Measurements from ENCODE around the gene RALBP1. TPM values are rescaled to one million over a fixed set of nuclear protein-coding genes. Genes with fewer than 3 reads are reported as not detected.

Gene RALBP1
- total and polyA plus RNA-seq, 2 of the 8 experiments (the other 6 are each of a cell fraction or from before 2014, with no cell fraction given), result 40.3 to 67.8 TPM

DNA sequence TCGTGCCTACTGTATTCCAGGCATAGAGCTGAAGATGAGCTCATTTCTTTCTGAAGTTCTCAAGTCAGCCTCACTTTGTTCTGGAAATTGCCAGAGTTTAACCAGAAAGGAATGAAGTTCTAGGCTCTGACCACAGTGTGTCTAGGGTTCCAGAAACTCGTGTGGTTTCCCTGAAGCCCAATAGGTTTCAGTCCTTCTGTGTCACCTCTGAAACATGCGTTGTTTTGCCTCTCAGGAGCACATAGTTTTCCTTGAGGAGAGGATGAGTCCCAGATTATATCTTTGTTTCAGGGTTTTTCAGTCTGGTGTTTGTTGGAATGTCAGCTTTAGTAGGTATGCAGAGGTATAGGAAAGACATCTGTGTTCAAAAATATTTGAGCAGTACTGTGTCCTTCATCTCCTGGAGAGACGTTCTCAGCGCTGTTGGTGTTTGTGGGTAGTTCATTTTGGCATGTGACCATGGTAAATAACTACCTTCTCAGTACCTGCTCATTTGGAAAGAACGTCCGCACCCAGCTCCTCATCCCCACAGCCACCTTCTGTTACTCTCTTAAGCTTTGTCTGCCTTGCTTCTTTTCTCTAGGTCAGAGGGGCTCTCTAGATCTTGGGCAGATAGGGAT is 56.6 kb downstream of the RALBP1 start (continued):
- TF ChIP-seq, protein P1, sequence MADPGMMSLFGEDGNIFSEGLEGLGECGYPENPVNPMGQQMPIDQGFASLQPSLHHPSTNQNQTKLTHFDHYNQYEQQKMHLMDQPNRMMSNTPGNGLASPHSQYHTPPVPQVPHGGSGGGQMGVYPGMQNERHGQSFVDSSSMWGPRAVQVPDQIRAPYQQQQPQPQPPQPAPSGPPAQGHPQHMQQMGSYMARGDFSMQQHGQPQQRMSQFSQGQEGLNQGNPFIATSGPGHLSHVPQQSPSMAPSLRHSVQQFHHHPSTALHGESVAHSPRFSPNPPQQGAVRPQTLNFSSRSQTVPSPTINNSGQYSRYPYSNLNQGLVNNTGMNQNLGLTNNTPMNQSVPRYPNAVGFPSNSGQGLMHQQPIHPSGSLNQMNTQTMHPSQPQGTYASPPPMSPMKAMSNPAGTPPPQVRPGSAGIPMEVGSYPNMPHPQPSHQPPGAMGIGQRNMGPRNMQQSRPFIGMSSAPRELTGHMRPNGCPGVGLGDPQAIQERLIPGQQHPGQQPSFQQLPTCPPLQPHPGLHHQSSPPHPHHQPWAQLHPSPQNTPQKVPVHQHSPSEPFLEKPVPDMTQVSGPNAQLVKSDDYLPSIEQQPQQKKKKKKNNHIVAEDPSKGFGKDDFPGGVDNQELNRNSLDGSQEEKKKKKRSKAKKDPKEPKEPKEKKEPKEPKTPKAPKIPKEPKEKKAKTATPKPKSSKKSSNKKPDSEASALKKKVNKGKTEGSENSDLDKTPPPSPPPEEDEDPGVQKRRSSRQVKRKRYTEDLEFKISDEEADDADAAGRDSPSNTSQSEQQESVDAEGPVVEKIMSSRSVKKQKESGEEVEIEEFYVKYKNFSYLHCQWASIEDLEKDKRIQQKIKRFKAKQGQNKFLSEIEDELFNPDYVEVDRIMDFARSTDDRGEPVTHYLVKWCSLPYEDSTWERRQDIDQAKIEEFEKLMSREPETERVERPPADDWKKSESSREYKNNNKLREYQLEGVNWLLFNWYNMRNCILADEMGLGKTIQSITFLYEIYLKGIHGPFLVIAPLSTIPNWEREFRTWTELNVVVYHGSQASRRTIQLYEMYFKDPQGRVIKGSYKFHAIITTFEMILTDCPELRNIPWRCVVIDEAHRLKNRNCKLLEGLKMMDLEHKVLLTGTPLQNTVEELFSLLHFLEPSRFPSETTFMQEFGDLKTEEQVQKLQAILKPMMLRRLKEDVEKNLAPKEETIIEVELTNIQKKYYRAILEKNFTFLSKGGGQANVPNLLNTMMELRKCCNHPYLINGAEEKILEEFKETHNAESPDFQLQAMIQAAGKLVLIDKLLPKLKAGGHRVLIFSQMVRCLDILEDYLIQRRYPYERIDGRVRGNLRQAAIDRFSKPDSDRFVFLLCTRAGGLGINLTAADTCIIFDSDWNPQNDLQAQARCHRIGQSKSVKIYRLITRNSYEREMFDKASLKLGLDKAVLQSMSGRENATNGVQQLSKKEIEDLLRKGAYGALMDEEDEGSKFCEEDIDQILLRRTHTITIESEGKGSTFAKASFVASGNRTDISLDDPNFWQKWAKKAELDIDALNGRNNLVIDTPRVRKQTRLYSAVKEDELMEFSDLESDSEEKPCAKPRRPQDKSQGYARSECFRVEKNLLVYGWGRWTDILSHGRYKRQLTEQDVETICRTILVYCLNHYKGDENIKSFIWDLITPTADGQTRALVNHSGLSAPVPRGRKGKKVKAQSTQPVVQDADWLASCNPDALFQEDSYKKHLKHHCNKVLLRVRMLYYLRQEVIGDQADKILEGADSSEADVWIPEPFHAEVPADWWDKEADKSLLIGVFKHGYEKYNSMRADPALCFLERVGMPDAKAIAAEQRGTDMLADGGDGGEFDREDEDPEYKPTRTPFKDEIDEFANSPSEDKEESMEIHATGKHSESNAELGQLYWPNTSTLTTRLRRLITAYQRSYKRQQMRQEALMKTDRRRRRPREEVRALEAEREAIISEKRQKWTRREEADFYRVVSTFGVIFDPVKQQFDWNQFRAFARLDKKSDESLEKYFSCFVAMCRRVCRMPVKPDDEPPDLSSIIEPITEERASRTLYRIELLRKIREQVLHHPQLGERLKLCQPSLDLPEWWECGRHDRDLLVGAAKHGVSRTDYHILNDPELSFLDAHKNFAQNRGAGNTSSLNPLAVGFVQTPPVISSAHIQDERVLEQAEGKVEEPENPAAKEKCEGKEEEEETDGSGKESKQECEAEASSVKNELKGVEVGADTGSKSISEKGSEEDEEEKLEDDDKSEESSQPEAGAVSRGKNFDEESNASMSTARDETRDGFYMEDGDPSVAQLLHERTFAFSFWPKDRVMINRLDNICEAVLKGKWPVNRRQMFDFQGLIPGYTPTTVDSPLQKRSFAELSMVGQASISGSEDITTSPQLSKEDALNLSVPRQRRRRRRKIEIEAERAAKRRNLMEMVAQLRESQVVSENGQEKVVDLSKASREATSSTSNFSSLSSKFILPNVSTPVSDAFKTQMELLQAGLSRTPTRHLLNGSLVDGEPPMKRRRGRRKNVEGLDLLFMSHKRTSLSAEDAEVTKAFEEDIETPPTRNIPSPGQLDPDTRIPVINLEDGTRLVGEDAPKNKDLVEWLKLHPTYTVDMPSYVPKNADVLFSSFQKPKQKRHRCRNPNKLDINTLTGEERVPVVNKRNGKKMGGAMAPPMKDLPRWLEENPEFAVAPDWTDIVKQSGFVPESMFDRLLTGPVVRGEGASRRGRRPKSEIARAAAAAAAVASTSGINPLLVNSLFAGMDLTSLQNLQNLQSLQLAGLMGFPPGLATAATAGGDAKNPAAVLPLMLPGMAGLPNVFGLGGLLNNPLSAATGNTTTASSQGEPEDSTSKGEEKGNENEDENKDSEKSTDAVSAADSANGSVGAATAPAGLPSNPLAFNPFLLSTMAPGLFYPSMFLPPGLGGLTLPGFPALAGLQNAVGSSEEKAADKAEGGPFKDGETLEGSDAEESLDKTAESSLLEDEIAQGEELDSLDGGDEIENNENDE (IDR thresholded peaks at IDR 0.05; ENCODE audit: insufficient replicate concordance, low read length), result no peak

Measured in H1 (cell line).